AG04450 (cell line): ENCODE measurements around the gene NDN. TPM values are rescaled to one million over a fixed set of nuclear protein-coding genes. Genes with fewer than 3 reads are reported as not detected.
A peak's percentile ranks its signal among the peaks of the same experiment; 100 is the strongest.
"Not testable (repeated sequence)": the region's sequence is repeated elsewhere in the genome, so short reads cannot be mapped to it uniquely, and the experiment has no call there.

Experiments
- CTCF ChIA-PET: fragments of 300-600, 350-600 bp; formaldehyde crosslinking; extraction: SDS; loops from one replicate; lab custom pipeline; 2022; ENCODE audit warnings: antibody characterized with exemption, inconsistent platforms; lab: Charles Lee
- POLR2A ChIA-PET: fragments of 350-600 bp; formaldehyde crosslinking; extraction: SDS; loops from one replicate; lab custom pipeline; 2021; ENCODE audit warnings: antibody characterized with exemption, inconsistent platforms; lab: Yijun Ruan, JAX
- DNase-seq: peaks from one replicate; pipeline ENCODE4 v3.0.0-alpha.2; 2011; ENCODE audit warnings: low read depth, low spot score
- H3K27ac ChIP-seq: one replicate; pipeline ENCODE4 v1.5.1; 2012; ENCODE audit warnings: low read depth, low read length, control low read depth
- H3K27me3 ChIP-seq: one replicate; pipeline ENCODE4 v1.6.0; 2012; ENCODE audit warnings: low read length; ENCODE audit not compliant: control insufficient read depth, insufficient read depth
- H3K4me3 ChIP-seq: 2 replicates; pipeline ENCODE4 v1.5.1; 2011; ENCODE audit warnings: mild to moderate bottlenecking, low read depth, low read length, control low read depth
- H3K9me3 ChIP-seq: 2 replicates; pipeline ENCODE4 v1.5.1; 2012; ENCODE audit warnings: low read length; ENCODE audit not compliant: control insufficient read depth, insufficient read depth
- CTCF ChIP-seq: IDR thresholded peaks from 2 replicates; pipeline ENCODE4 v1.5.1; 2011; ENCODE audit warnings: low read depth, low read length, control low read depth, inconsistent platforms
- polyA minus RNA-seq: library from RNA; depleted of rRNA, polyadenylated mRNA; stranded (reverse); fragments of >200 nt; gene quantifications from 2 replicates; pipeline ENCODE4 v1.2.3, GENCODE V29; 2011; rRNA and poly(A)+ RNA removed
- polyA plus RNA-seq: library from polyadenylated mRNA; depleted of rRNA; stranded (reverse); fragments of >200 nt; gene quantifications from 2 replicates; pipeline ENCODE4 v1.2.3, GENCODE V29; 2011; rRNA removed

The NDN gene
- polyA plus RNA-seq: 57.3 and 64.8 TPM in 2 replicates
- 13.6 and 14.4 TPM in 2 replicates for polyA minus RNA-seq

- ChIA-PET POLR2A (no interaction called here), CTCF (interaction anchor here (1.0 kb wide), 1 partner anchor 172 kb away, joined by 4 read pairs; no protein-coding TSS in a partner anchor)
- DNase-seq: no peak
- Histone ChIP-seq H3K27ac (no peak within 1 kb of the TSS), H3K9me3 (peaks cover 22% of the 10 kb centered on the region), H3K4me3 (peak within 1 kb of the TSS; percentile 66), H3K27me3 (no peaks in the 10 kb centered on the region)
- no peak for TF ChIP-seq CTCF
Observed at GRCh38 chr15:23687143-23687470, at the start of gene NDN. TSS of gene NDN (minus strand) at chr15:23687305. CDS start at chr15:23687217, 88 bp downstream.

GRCh38 chr15:23736033-23736673, 49.0 kb upstream of the NDN start:
- DNase-seq: no peak
- H3K27ac ChIP-seq: no peak overlapping the region
- H3K27me3 ChIP-seq: no peaks in the 10 kb centered on the region
- TF ChIP-seq CTCF: no peak
- ChIA-PET POLR2A (no interaction called here), CTCF (no interaction called here)
- H3K4me3 ChIP-seq: no peak overlapping the region
- H3K9me3 ChIP-seq: peaks cover 13% of the 10 kb centered on the region

- Histone ChIP-seq H3K4me3 (no peak overlapping the region), H3K9me3 (peaks cover 14% of the 10 kb centered on the region), H3K27ac (no peak overlapping the region), H3K27me3 (no peaks in the 10 kb centered on the region)
- DNase-seq: no peak
- ChIA-PET POLR2A (no interaction called here), CTCF (no interaction called here)
- no peak for TF ChIP-seq CTCF
Observed at GRCh38 chr15:23734862-23735261, 47.8 kb upstream of the NDN start.

- H3K27me3 ChIP-seq, CTCF ChIA-PET, DNase-seq, POLR2A ChIA-PET, H3K27ac ChIP-seq, H3K4me3 ChIP-seq: not testable (repeated sequence)
- peaks cover 21% of the 10 kb centered on the region for H3K9me3 ChIP-seq
Observed at GRCh38 chr15:23713874-23714656, 27.0 kb upstream of the NDN start.

GRCh38 chr15:23708332-23708731, 21.2 kb upstream of the NDN start:
- Histone ChIP-seq H3K9me3 (peaks cover 23% of the 10 kb centered on the region), H3K27me3 (no peaks in the 10 kb centered on the region), H3K27ac (no peak overlapping the region), H3K4me3 (no peak overlapping the region)
- ChIA-PET CTCF (no interaction called here), POLR2A (no interaction called here)
- no peak for DNase-seq
- no peak for TF ChIP-seq CTCF
